Measurements from ENCODE around the gene SATL1.

SATL1 gene

GRCh38 chrX:85213792-85214530, 29.6 kb downstream of the SATL1 start:
- no peak for TF ChIP-seq CTCF (IDR thresholded peaks at IDR 0.05; ENCODE audit: low read depth, low read length)
- TF ChIP-seq EZH2phosphoT487 (IDR thresholded peaks at IDR 0.05; ENCODE audit: low read depth): no peak
- Histone ChIP-seq H3K4me2 (ENCODE audit: low read length) (no peak overlapping the region), H3K36me3 (replicated peaks; ENCODE audit: low read depth, low read length) (no peaks in the 10 kb centered on the region), H4K20me1 (ENCODE audit: insufficient read depth, low read length) (no peaks in the 10 kb centered on the region), H3K27me3 (ENCODE audit: low read depth, low read length) (no peaks in the 10 kb centered on the region), H3K4me3 (ENCODE audit: low read length) (no peak overlapping the region), H3K27ac (ENCODE audit: low read length) (peak overlapping the region; percentile 63), H3K79me2 (ENCODE audit: low read length) (no peaks in the 10 kb centered on the region), H2AFZ (ENCODE audit: low read depth, low read length) (no peak overlapping the region), H3K4me1 (ENCODE audit: low read length) (peaks cover 15% of the 10 kb centered on the region), H3K9me3 (ENCODE audit: insufficient read depth, low read length) (no peaks in the 10 kb centered on the region), H3K9ac (ENCODE audit: low read length) (no peak overlapping the region)

GRCh38 chrX:85203461-85203970, 40.1 kb downstream of the SATL1 start:
- H3K4me1 ChIP-seq (ENCODE audit: low read length): no peaks in the 10 kb centered on the region
- no peaks in the 10 kb centered on the region for H3K36me3 ChIP-seq (replicated peaks; ENCODE audit: low read depth, low read length)
- H3K4me3 ChIP-seq (ENCODE audit: low read length): no peak overlapping the region
- H3K9ac ChIP-seq (ENCODE audit: low read length): no peak overlapping the region
- no peaks in the 10 kb centered on the region for H3K27me3 ChIP-seq (ENCODE audit: low read depth, low read length)
- TF ChIP-seq CTCF (IDR thresholded peaks at IDR 0.05; ENCODE audit: low read depth, low read length) (no peak), EZH2phosphoT487 (IDR thresholded peaks at IDR 0.05; ENCODE audit: low read depth) (no peak)
- no peak overlapping the region for H3K4me2 ChIP-seq (ENCODE audit: low read length)
- no peak overlapping the region for H2AFZ ChIP-seq (ENCODE audit: low read depth, low read length)
- H4K20me1 ChIP-seq (ENCODE audit: insufficient read depth, low read length): no peaks in the 10 kb centered on the region
- H3K9me3 ChIP-seq (ENCODE audit: insufficient read depth, low read length): no peaks in the 10 kb centered on the region
- H3K27ac ChIP-seq (ENCODE audit: low read length): no peak overlapping the region
- no peaks in the 10 kb centered on the region for H3K79me2 ChIP-seq (ENCODE audit: low read length)

DNA sequence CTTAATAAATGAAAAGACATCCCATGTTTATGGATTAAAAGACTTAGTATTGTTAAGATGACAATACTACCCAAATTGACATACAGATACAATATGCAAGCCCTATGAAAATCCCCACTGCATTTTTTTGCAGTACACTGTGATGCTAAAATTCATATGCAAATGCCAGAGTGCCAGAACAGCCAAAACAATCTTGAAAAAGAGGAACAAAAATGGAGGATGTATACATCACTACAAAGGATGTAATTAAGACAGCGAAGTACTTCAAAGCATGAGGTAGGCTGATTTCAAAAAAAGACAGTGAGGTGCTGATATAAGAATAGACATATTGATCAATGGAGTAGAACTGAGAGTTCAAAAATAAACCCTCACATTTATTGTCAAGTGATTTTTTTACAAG, 47.3 kb downstream of the SATL1 start:
- Histone ChIP-seq H3K9me3 (ENCODE audit: insufficient read depth, low read length) (no peaks in the 10 kb centered on the region), H3K4me3 (ENCODE audit: low read length) (no peak overlapping the region), H3K9ac (ENCODE audit: low read length) (no peak overlapping the region), H3K4me1 (ENCODE audit: low read length) (no peaks in the 10 kb centered on the region), H3K36me3 (replicated peaks; ENCODE audit: low read depth, low read length) (no peaks in the 10 kb centered on the region), H2AFZ (ENCODE audit: low read depth, low read length) (no peak overlapping the region), H3K27ac (ENCODE audit: low read length) (no peak overlapping the region), H3K79me2 (ENCODE audit: low read length) (no peaks in the 10 kb centered on the region), H4K20me1 (ENCODE audit: insufficient read depth, low read length) (no peaks in the 10 kb centered on the region), H3K27me3 (ENCODE audit: low read depth, low read length) (no peaks in the 10 kb centered on the region), H3K4me2 (ENCODE audit: low read length) (no peak overlapping the region)
- no peak for TF ChIP-seq EZH2phosphoT487 (IDR thresholded peaks at IDR 0.05; ENCODE audit: low read depth)
- TF ChIP-seq CTCF (IDR thresholded peaks at IDR 0.05; ENCODE audit: low read depth, low read length): no peak

GRCh38 chrX:85159644-85160043, 83.9 kb downstream of the SATL1 start:
- Histone ChIP-seq H4K20me1 (ENCODE audit: insufficient read depth, low read length) (no peaks in the 10 kb centered on the region), H3K36me3 (replicated peaks; ENCODE audit: low read depth, low read length) (no peaks in the 10 kb centered on the region), H3K4me1 (ENCODE audit: low read length) (peaks cover 10% of the 10 kb centered on the region), H2AFZ (ENCODE audit: low read depth, low read length) (no peak overlapping the region), H3K9ac (ENCODE audit: low read length) (no peak overlapping the region), H3K79me2 (ENCODE audit: low read length) (no peaks in the 10 kb centered on the region), H3K27me3 (ENCODE audit: low read depth, low read length) (no peaks in the 10 kb centered on the region), H3K4me3 (ENCODE audit: low read length) (no peak overlapping the region), H3K4me2 (ENCODE audit: low read length) (no peak overlapping the region), H3K27ac (ENCODE audit: low read length) (no peak overlapping the region), H3K9me3 (ENCODE audit: insufficient read depth, low read length) (no peaks in the 10 kb centered on the region)
- TF ChIP-seq CTCF (IDR thresholded peaks at IDR 0.05; ENCODE audit: low read depth, low read length): no peak

All from OCI-LY3 (cell line).